Skeletal muscle satellite cell (primary cell): Measurements from ENCODE around the gene MESD.
"Not testable (repeated sequence)": the region's sequence is repeated elsewhere in the genome, so short reads cannot be mapped to it uniquely, and the experiment has no call there.

Source experiments
- H3K27me3 ChIP-seq: 2 replicates; pipeline ENCODE4 v1.7.0; 2013; ENCODE audit warnings: low read length; ENCODE audit not compliant: control insufficient read depth, insufficient read depth
- H3K36me3 ChIP-seq: 2 replicates; pipeline ENCODE4 v1.7.0; 2013; ENCODE audit warnings: mild to moderate bottlenecking, control low read depth, low read length; ENCODE audit not compliant: insufficient read depth
- H3K4me1 ChIP-seq: 2 replicates; pipeline ENCODE4 v1.7.0; 2013; ENCODE audit warnings: low read length; ENCODE audit not compliant: control insufficient read depth, insufficient read depth
- H3K4me2 ChIP-seq: 2 replicates; pipeline ENCODE4 v1.7.0; 2013; ENCODE audit warnings: mild to moderate bottlenecking, low read length
- H3K4me3 ChIP-seq: 2 replicates; pipeline ENCODE4 v1.7.0; 2013; ENCODE audit warnings: low read length
- H3K9ac ChIP-seq: 2 replicates; pipeline ENCODE4 v1.7.0; 2013; ENCODE audit warnings: mild to moderate bottlenecking, low read depth, low read length, moderate library complexity
- H3K9me3 ChIP-seq: replicated peaks from 2 replicates; pipeline ENCODE4 v1.7.0; 2013; ENCODE audit warnings: mild to moderate bottlenecking, control low read depth, low read length

MESD gene

DNA sequence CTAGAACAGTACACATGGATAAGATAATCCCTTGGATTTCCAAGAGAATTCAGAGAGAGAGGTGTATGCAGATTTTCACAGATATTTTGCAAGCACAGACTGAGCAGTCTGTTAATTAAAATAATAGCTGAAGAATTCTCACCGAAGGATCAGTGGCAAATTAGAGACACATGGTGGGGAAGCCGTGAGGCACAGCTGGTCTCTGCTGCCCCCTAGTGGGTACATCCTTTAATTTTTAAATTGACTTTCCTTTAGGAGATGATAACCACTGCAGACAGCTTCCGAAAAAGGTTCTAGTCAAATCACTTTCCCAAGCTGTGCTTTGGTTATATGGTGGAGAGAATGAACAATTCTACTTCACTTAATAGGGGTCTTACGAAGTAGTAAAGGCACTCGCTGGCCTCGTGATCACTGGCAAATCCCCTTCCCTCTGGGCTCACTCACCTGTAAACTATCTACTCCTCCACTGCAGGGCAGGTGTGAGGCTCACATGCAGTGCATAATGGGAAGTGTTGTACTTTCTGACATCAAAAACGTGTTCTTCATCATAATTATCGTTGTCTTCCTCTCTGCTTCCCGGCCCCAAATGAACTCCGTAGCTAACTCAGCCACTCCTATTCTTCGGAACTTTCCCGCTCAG is 19.5 kb downstream of the MESD start:
- Histone ChIP-seq H3K4me1 (peaks cover 13% of the 10 kb centered on the region), H3K9ac (no peak overlapping the region), H3K9me3 (no peaks in the 10 kb centered on the region), H3K27me3 (no peaks in the 10 kb centered on the region), H3K4me3 (no peak overlapping the region), H3K36me3 (peaks cover 12% of the 10 kb centered on the region), H3K4me2 (no peak overlapping the region)

DNA sequence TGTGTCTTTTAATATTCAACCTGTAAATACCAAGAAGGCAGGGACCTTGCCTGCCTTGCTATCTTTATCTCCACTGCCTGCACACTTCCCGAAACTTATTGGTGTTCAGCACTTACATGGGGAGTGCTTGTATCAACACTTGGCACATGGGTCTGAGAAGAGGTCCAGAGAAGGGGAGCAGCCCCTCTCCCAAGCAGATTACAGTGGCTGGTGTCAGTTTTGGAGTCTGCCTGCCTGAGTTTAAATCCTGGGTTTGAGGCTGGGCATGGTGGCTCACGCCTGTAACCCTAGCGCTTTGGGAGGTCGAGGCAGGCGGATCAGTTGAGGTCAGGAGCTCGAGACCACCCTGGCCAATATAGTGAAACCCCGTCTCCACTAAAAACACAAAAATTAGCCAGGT is 20.3 kb downstream of the MESD start:
- peaks cover 13% of the 10 kb centered on the region for H3K4me1 ChIP-seq
- no peak overlapping the region for H3K9ac ChIP-seq

GRCh38 chr15:80967991-80968510 is 21.6 kb downstream of the MESD start:
- peak overlapping the region; percentile 9 for H3K9ac ChIP-seq

More for the DNA sequence above, 20.3 kb downstream of the MESD start:
- Histone ChIP-seq H3K4me3 (no peak overlapping the region), H3K36me3 (peaks cover 12% of the 10 kb centered on the region), H3K27me3 (no peaks in the 10 kb centered on the region), H3K9me3 (no peaks in the 10 kb centered on the region), H3K4me2 (no peak overlapping the region)

GRCh38 chr15:80967451-80967850 is 22.2 kb downstream of the MESD start:
- H3K36me3 ChIP-seq, result peaks cover 12% of the 10 kb centered on the region
- no peak overlapping the region for H3K4me2 ChIP-seq
- no peak overlapping the region for H3K9ac ChIP-seq
- H3K4me3 ChIP-seq, result no peak overlapping the region
- no peaks in the 10 kb centered on the region for H3K27me3 ChIP-seq
- no peaks in the 10 kb centered on the region for H3K9me3 ChIP-seq
- H3K4me1 ChIP-seq, result peaks cover 13% of the 10 kb centered on the region

More at GRCh38 chr15:80967991-80968510, 21.6 kb downstream of the MESD start:
- Histone ChIP-seq H3K4me3 (no peak overlapping the region), H3K4me2 (no peak overlapping the region), H3K36me3 (peaks cover 12% of the 10 kb centered on the region), H3K4me1 (peaks cover 13% of the 10 kb centered on the region), H3K27me3 (no peaks in the 10 kb centered on the region), H3K9me3 (no peaks in the 10 kb centered on the region)

DNA sequence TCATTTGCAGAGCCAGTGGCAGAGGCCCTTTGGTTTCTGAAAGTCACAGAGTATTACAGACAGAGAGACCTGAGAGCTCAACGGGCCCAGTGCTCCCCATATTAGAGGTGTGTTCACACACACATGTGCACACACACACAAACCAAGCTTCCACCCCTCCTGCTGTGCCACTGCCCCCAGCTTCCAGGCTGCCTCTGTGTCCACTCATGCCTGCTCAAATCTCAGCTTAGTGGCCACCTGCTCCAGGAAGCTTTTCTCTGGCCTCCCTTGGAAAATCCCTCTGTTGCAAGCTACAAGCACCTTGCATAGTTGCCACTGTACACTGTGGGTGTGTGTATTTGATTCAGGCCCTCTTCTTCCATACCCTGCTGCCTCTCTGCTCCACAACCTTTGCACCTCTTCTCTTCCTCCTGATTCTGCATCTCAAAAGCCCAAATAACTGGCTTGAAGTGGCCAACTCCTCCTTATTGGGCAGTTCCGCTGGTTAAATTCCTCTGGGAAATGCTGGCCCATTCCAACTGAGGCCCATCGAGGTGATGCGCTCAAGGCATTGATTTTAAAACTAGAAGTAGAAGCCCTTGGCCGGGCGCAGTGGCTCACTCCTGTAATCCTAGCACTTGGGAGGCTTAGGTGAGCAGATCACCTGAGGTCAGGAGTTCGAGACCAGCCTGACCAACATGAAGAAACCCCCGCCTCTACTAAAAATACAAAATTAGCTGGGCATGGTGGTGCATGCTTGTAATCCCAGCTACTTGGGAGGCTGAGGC is 23.0 kb downstream of the MESD start:
- peaks cover 12% of the 10 kb centered on the region for H3K36me3 ChIP-seq
- H3K9me3 ChIP-seq, result no peaks in the 10 kb centered on the region
- no peak overlapping the region for H3K4me2 ChIP-seq
- H3K27me3 ChIP-seq, result no peaks in the 10 kb centered on the region
- no peak overlapping the region for H3K4me3 ChIP-seq
- peaks cover 13% of the 10 kb centered on the region for H3K4me1 ChIP-seq
- no peak overlapping the region for H3K9ac ChIP-seq

- H3K27me3 ChIP-seq, H3K4me2 ChIP-seq, H3K9ac ChIP-seq, H3K9me3 ChIP-seq, H3K4me3 ChIP-seq: not testable (repeated sequence)
- H3K4me1 ChIP-seq, result peaks cover 13% of the 10 kb centered on the region
- peaks cover 12% of the 10 kb centered on the region for H3K36me3 ChIP-seq
These were observed 24.2 kb downstream of the MESD start for GRCh38 chr15:80965454-80965853.

DNA sequence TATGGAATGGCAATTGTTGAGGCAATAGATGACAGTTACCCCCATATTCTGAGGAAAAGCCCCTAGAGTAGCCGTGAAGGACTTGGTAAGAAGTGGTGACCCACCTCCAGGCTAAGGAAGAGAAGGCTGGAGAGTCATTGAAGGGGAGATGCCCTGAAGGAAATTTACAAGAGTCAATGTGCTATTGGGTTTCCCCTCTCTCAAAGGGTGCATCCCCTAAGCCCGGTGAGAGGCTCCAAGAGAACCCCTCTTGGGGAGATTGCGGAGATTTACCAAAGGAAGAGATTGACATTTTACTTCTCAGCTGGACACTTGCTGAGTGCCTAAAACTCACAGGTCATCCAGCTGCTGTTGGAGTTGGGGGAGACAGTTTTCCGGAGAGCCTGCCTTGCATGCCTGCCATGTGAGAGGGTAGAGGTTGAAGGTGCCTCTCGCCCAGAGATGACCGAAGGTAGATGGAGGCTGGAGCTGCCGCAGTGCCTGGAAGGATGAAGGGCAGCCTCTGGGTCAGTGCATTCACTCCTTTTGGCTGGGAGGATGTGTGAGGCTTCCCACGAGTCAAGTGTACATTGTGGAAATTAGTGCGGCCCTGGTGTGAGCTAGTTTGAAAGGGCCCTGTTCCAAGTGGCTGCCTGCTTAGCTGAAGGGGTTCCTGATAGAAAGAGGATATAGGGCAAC is 30.7 kb downstream of the MESD start:
- H3K4me1 ChIP-seq, result peaks cover 17% of the 10 kb centered on the region
- H3K4me3 ChIP-seq, result no peak overlapping the region
- no peaks in the 10 kb centered on the region for H3K27me3 ChIP-seq
- peaks cover 11% of the 10 kb centered on the region for H3K36me3 ChIP-seq
- no peaks in the 10 kb centered on the region for H3K9me3 ChIP-seq
- H3K9ac ChIP-seq, result no peak overlapping the region
- H3K4me2 ChIP-seq, result no peak overlapping the region

- Histone ChIP-seq H3K27me3 (no peaks in the 10 kb centered on the region), H3K4me1 (peaks cover 19% of the 10 kb centered on the region), H3K4me2 (no peak overlapping the region), H3K36me3 (peaks cover 11% of the 10 kb centered on the region), H3K9ac (no peak overlapping the region), H3K9me3 (no peaks in the 10 kb centered on the region), H3K4me3 (no peak overlapping the region)
These were observed 31.6 kb downstream of the MESD start for GRCh38 chr15:80957976-80958375.

DNA sequence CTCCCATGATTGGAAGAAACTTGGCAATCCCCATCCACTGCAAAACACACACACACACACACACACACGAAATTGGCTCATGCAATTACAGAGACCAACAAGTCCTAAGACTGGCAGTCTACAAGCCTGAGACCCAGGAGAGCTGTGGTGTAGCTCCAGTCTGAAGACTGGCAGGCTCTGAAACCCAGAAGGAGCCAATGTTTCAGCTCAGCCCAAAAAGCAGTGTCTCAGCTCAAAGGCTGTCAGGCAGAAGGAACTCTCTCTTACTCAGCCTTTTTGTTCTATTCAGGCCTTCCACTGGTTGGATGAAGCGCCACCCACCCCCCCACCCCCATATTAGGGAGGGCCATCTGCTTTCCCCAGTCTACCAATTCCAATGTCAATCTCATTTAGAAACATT is 32.1 kb downstream of the MESD start:
- peaks cover 19% of the 10 kb centered on the region for H3K4me1 ChIP-seq
- no peak overlapping the region for H3K9ac ChIP-seq
- peaks cover 11% of the 10 kb centered on the region for H3K36me3 ChIP-seq
- no peak overlapping the region for H3K4me2 ChIP-seq
- no peak overlapping the region for H3K4me3 ChIP-seq
- no peaks in the 10 kb centered on the region for H3K27me3 ChIP-seq
- no peaks in the 10 kb centered on the region for H3K9me3 ChIP-seq

DNA sequence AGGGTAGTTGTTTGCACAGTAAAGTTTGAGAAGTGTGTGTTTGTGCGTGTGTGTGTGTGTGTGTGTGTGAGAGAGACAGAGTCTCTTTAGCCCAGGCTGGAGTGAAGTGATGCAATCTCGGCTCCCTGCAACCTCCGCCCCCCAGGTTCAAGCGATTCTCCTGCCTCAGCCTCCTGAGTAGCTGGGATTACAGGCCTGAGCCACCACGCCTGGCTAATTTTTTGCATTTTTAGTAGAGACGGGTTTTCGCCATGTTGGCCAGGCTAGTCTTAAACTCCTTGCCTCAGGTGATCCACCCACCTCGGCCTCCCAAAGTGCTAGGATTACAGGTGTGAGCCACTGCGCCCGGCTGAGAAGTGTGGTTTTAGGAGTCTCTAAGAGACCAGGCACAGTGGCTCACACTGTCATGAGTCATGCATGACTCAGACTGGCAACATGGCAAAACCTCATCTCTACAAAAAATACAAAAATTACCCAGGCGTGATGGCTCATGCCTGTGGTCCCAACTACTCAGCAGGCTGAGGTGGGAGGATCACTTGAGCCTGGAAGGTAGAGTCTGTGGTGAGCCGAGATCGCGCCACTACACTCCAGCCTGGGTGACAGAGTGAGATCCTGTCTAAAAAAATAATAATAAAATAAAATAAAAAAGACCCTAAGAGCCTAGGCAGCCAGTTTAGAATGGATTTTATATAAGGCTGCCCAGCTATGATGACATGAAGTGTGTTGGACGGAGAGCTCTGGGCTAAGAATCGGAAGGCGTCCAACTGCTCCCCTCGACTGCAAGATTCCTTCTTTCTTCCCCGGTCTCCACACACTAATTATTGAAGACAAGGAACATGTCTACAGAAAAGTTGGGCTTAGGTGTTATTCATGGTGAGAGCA is 33.8 kb downstream of the MESD start:
- Histone ChIP-seq H3K36me3 (peaks cover 22% of the 10 kb centered on the region), H3K4me1 (peaks cover 19% of the 10 kb centered on the region), H3K4me2 (peak overlapping the region; percentile 16)
- H3K4me3 ChIP-seq, H3K9ac ChIP-seq, H3K9me3 ChIP-seq, H3K27me3 ChIP-seq: not testable (repeated sequence)
